COLO829 (cell line): ENCODE results near the gene FHIT.
"Not testable (repeated sequence)": the region's sequence is repeated elsewhere in the genome, so short reads cannot be mapped to it uniquely, and the experiment has no call there.

Experiments
- DNase-seq: peaks from one replicate; pipeline ENCODE4 v3.0.0; 2012; ENCODE audit warnings: low spot score

The FHIT gene

DNA sequence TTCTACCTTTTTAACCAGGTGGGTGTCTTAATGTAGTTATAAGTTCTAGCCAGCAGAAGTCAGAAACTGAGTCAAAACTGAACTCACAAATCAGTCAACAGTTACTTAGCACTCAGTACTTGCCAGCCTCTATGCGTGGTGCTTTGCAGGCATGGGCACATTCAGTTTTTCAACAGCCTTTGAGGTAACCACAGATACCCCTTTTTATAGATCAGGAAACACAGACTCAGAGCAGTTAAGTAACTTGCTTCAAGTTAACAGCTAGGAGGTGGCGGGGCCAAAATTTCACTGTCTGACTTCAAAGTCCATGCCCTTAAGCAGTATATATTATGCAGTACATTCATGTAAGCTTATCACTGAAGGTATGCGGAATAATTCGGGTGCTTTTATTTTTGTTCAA, 139.4 kb downstream of the FHIT start:
- DNase-seq, result no peak

DNA sequence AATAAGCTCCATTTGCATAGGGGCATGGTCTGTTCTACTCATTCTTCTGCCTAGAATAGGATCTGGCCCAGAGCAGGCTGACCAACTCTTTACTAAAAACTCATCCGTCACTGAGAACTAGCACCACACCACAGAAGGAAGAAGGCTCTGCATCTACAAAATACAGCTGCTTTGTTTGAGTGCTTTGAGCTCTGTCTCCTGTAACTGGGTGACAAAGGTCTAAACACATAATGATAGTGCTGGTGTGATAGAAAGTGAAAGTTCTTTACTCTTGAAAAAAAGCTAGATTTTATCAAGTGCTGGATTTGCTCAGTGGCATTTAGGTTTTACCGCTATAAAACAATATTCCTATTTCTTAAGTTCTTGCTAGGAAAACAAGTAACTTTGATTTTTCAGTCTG, 140.7 kb downstream of the FHIT start:
- no peak for DNase-seq

DNA sequence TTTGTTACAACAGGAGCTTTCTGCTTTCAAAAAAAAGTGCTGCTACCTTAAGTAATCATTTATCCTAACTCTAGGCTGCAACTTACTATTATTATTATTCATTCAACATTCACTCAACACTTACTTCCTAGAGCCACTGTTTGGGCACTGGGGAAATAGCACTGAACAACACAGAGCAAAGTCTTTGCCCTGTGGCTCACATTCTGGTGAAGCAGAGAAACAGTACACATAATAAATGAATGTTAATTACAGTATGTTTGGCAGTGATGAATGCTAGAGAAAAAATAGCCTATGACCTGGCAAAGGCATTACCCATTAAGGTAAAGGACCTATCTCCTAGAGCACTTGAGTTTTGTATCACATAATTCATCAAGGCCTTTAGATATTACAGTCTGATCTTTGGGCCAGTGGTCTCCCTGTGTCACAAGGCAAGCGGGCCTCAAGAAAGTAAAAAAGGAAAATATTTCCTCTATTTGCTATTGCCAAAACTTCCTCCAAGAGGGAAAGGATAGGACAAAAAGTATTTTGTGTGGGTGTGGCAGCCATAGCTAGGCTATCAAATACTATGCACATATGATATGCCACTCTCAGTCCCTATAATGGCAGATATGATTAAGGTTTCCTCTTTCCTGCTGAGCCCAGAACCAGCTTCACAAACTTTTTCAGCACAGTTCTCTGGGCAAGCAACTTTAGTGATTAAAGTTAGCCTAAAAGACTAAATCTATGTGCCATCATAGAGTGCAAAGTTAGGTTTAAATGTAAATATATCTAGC, 142.8 kb downstream of the FHIT start:
- no peak for DNase-seq

DNA sequence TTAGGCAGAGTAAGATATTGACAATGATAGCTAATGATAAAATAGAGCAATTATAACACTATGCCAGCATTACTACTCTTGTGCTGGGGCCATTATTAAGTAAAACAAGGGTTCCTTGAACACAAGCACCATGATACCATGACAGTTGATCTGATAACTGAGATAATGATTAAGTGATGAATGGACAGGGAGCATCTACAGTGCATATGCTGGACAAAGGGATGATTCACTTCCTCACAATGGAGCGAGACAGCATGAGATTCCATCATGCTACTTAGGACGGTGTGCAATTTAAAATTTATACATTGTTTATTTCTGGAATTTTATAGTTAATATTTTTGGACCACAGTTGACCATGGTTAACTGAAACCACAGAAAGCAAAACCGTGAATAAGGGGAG, 156.6 kb downstream of the FHIT start:
- DNase-seq, result peak; percentile 23

DNA sequence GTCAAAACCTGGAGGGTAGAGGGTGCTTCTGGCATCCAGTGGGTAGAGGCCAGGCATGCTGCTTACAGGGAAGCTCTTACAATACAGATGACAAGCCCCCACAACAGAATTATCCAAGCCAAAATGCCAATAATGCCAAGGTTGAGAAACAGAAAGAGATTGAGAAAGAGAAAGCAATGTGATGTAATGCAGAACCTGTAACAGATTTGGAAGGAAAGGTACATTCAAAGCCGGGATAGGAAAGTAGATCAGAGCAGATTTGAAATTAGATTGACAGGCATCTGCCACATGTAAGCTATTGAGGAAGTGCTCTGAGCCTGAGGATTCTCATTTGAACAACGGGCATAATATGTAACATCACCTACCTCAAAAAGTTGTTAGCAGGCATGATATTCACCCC, 157.9 kb downstream of the FHIT start:
- no peak for DNase-seq

DNA sequence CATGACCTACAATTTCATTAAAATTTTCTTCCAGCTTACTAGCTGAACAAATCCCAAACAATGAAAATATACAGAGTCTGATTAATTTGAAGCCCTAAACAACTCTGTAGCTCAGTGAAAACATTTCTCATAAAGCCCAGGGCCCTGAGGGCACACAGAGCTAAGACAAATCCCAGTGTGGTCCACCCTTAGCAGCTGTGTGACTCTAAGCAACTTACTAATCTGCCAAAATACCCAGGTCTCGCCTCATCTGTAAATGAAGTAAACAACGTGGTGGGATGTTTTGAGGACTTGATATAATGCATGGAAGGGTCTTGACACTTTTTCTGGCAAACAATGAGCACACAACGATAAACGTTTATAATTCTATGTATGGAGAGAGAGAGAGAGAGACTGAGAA, 158.4 kb downstream of the FHIT start:
- no peak for DNase-seq

DNA sequence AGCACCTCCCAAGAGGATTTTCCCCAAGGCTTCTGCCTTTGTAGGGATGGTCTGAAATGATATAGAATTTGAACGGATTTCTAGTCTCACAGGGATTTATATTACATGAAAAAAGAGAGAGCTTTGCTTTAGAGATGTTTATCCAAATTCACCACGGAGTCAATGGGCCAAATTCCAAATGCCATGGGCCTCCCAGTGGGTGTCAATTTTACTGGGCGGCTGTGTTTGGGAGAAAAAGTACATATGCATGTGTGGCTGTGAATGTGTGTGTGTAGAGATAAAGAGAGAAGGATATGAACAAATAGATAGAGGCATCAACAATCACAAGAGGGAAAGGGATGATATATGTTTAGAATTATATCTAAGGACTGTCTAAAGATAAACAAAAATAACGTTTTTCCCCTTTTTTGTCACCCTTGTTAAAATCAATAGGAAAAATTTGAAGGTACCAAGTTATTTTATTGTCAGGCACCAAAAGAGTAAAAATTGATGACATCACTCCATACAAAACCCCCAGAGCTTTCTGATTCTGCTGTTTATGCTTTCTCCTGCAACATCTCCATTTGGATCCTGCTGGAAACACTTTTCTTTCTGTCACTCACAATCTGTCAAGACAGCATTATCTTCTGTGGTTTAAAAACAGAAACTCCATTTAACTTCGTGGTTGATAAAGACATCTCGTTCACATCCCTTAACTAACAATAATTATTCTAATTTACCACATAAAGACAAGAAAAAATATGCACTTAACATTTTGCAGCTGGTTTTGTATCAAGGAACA, 160.7 kb downstream of the FHIT start:
- DNase-seq, result no peak

DNA sequence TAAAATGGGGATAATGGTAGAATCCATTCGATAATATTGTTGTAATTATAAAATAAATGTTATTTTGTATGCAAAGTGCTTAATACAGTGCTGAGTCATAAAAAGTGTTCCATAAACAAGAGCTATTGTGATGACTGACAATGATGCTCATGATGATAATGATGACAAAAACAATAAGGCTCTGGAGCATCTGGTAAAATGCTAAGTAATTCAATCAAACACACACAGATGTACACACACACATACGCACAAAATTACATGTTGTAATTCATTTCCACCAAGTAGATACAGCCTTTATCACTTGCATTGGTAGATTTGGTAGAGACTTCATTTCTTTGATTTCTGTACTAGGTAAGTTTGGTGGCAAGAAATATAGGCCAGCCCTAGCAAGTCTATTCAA, 163.8 kb downstream of the FHIT start:
- no peak for DNase-seq

DNA sequence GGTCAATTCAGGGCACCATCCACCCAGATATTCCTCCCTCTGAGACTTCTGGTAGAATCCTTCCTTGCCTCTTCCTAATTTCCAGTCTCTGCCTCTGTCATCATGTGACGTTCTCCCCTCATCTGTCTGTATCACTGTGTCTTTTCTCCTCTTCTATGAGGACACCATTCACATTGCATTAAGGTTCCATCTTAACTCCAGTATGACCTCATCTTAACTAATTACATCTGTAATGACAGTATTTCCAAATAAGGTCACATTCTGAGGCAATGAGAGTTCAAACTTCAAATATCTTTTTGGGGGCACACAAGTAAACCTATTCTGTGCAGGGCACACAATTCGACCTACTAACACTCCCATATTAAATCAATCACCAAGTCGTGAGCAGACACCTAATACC, 169.7 kb downstream of the FHIT start:
- no peak for DNase-seq

DNA sequence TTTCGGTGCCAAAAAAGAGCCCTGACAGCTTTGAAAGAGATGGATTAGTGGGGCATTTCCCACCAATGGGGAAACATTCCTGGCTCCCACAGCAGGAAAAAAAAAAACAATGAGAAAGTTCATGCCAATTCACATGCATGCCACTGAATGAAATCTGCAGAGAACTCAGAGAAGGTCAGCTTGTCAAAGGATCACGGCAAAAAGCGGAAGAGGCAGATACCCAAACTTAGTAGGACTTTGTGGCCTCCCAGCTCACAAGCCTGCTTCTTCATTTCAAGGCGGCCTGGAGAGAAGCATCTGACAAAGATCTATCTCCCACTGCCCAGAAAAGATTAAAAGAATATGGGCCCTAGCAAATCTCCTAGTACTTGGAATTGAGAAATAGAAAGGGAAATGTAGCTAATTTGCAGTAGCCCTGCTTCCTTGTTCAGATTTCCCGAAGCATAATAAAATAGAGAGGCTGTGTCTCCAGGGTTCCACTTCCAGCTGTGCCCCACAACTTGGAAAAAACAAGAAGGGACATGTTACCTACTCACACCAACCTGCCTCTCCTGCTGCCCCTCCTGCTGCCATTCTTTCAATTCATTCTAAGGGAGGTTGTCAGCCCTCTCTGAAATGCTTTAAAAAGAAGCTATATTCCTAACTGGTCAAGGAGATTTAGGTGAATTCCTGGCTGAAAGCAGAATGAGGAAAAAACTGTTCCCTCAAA, 170.4 kb downstream of the FHIT start:
- DNase-seq, result no peak

DNA sequence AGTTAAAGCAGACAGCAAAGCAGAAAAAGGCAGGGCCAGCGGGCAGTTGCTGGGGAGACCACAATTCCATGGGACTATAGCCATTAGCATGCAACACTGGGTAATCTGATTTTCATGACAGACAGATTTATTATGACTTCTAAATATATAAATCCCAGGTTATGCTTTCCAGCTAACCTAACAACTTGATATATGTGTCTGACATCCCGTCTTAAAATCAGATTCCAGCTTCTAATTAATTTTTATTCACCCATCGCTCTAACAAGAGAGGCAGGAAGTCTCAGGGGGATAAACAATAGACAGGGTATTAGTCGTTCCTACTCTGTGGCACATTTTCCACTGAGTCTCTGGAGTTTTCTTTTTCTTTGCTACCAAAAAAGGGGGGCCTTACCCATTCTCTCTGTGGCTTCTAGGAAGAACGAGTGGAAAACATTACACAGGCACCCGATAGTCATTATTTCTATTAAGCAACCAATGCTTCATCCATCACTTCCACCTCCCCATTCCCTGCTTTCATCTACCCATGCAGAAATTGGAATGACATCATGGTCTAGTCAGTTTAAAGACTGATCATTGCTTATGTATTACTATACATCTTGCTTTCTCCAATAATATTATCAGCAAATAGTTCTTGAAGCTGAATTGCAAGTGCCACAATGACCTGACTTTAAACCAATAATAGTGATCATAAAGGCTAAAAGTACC, 173.1 kb downstream of the FHIT start:
- DNase-seq, result no peak

DNA sequence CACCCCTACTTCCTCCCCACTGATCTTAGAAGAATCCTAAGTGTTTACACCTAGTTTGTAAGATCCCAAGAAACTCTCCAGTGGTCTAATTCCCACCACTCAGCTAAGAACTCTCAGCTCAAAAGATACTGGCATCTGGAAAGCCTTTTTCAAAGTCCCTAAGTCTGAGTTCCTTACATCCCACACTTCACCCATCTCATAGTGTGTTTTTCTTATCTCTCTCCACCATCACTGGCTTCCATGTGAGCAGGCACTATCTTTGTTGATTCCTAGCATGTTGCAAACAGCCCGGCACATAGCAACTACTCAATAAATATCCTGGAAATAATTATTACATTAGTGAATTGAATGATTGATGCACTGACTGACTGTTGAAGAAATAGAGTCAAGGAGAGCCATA, 173.7 kb downstream of the FHIT start:
- no peak for DNase-seq

DNA sequence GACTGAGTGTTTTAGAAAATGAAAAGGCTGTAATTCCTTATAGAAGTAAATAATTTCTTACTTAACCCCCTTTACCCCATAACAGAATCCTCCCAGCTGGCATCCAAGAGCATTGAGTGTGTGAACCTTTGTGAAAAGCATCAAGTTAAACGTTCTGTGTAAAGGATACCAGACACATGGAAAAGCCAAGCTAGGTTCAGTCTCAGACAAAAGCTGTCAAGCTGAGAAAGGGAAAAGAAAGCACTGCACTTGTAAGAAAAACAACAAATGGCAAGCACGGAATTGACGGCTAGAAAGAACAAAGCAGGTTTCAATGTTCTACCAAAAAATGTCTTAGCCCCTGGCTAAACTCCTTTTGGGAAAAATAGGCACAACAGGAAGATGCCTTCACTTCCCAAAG, 176.5 kb downstream of the FHIT start:
- DNase-seq, result no peak

DNA sequence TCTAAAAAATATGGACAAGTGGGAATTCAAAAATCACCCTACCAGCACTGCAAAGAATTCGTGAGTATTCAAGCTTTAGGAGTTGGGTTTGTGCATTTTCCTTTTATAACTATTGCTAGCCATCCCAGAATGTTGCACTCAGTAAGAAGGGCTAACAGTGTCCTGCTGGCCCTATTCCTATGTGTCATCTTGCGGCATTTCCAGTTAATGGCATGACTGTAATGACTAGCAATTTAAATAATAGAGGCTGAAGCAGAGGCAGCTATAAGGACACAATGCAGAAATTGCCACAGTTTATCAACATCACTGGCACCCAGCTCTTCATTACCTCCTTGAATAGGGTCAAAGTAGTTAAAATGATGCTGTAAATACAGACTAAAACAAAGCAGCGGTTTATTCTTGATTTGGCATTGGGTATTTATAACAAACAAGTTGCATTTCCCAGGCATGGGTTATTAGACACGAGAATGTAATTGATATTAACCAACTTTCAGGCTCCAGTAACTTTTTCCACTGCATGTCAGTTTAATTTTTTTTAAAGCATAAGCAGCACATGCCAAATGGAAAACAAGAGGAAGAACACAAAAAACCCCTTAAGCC, 177.6 kb downstream of the FHIT start:
- DNase-seq, result no peak

DNA sequence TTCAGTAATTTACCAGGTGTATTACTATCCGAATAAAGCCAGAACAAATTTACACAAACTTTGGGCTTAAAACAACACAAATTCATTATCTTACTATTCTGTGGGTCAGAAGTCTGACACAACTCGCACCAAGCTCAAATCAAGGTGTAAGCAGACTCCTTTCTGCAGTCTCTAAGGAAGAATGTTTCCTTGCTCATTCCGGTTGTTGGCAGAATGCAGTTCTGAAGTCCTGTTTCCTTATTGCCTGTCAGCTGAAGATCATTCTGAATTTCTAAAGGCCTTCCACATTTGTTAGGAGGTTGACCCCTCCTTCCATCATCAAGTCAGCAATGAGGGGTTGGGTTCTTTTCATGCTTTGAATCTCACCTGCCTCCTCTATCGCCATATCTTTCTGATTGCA, 183.2 kb downstream of the FHIT start:
- no peak for DNase-seq

DNA sequence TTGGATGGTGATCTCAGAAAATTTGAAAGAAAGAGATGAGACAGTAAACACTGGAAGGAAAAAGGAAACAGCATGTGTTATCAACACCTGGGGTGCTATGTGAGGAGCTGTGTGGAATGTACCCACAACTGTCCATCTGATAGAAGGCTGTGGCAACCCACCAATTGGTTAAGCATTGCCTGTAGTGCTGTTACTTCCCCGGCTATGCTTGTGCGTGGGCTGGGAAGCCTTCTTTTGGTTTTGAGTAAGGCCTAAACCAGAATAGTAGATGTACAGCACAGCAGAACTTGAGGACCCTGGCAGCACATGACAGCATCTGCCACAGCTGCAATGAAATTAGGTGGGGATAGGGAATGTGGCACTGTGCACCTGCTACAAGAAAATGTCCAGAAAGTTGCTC, 184.5 kb downstream of the FHIT start:
- DNase-seq, result no peak

DNA sequence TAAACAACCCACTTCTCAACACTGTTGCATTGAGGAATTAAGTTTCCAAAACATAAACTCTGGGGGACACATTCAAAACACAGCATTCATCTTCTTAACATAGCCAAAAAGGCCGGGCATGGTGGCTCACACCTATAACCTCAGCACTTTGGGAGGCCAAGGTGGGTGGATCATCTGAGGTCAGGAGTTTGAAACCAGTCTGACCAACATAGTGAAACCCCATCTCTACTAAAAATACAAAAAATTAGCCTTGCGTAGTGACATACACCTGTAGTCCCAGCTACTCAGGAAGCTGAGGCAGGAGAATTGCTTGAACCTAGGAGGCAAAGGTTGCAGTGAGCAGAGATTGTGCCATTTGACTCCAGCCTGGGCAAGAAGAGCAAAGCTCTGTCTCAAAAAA, 185.0 kb downstream of the FHIT start:
- DNase-seq, result not testable (repeated sequence)

DNA sequence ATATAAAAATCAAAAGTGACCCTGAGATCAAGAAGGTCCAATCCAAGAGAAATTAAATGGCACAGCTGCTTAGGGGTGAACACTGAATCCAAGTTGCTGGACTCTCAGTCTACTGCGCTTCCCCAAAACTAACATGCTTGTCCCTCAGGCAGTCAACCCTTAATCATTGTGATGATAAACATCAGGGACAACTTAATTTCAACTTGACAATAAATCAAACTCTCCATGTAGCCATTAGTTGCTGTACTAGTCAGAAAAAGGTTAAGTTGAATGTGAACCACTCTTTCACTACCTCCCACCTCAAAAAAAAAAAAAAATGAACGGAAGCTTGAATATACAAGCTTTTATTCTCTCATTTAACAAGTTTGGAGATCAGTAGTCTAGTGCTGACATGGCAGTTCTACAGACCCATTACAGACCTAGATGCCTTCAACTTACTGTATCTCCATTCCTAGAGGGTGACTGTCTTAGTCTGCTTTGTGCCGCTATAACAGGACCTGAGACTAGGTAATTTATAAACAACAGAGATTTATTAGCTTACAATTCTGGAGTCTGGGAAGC, 185.7 kb downstream of the FHIT start:
- no peak for DNase-seq

DNA sequence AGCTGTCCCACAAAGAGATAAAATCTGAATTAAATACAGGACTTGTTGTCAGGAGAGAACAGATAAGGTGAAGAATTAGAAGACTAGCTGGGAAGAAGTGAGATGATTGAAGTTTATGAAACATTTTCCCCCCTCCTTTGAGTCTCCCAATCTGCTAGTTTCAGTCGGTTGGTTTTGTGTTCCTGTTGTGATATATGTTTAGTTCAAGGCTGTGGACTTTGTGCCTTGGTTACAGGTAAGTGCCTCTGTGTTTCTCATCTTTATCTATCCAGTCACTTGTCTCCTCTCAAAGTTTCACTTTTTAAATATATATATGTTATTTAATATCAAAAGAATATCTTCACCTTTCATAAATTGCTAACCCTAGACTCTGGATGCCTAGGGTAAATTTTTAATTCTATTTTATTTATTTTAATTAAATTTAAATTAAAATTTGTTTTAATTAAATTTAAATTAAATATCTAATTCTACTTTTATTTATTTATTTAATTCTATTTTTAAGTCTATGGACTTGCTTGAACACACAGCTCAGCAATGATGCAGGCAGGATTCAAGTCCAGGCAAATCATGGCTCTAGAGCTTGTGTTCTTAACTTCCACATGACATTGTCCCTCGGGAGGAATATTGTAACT, 190.0 kb downstream of the FHIT start:
- no peak for DNase-seq

DNA sequence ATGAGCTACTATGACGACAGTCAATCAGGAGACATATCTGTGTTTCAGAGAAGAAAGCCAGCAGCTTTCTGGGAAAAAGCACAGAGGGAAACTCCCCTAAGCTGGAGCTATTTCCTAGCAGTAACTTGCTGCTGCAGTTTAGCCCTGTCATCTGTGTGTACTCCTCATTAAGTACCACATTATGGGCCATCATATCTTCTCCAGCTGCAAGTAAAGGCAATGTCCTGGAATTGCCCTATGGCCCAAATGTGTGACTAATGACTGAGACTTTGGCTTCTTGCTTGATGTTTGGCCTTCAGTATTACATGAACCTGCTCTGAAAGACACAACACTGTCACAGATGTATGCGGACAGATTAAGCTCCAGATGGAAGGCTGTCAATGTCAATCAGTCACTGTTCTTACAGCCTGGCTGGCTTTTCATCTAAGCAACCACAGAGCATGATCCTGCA, 190.8 kb downstream of the FHIT start:
- DNase-seq, result no peak

DNA sequence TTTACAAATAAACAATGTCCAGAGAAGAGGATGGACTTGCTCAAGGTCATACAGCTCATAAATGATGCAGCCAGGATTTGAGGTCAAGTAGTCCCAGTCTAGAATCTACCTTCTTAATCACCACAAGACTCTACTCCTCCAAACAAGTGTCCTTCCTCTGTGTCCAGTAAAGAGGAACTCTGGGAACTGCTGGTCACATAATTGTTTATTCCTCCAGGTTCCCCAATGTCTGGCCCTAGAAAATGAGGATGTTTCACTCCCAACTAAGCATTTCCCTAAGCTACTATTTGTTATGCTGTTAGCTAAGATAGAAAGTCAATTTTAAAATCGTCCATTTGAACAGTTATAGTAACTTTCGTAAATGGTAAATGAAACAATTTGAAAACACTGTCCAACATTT, 192.4 kb downstream of the FHIT start:
- no peak for DNase-seq
